ENCODE data around the gene DENND11.

DNA sequence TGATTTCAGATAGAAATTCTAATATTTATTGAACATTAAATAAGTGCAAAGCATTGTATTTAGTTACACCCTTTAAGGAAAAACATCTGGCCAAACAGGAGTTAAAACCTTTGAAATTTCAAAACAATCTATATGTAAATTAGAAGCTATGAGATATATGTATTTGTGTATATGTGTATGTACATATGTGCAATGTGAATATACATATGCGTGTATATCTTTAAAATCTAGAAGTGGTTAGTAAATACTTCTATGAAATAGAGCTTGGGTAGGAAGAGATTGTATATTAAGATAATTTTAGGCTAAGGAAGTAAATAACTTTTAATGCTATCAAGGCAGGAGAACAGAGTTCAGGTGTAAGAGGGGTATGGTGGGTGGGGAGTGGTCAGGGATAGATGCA is 15.5 kb upstream of the DENND11 start:
- TF ChIP-seq, protein P1, sequence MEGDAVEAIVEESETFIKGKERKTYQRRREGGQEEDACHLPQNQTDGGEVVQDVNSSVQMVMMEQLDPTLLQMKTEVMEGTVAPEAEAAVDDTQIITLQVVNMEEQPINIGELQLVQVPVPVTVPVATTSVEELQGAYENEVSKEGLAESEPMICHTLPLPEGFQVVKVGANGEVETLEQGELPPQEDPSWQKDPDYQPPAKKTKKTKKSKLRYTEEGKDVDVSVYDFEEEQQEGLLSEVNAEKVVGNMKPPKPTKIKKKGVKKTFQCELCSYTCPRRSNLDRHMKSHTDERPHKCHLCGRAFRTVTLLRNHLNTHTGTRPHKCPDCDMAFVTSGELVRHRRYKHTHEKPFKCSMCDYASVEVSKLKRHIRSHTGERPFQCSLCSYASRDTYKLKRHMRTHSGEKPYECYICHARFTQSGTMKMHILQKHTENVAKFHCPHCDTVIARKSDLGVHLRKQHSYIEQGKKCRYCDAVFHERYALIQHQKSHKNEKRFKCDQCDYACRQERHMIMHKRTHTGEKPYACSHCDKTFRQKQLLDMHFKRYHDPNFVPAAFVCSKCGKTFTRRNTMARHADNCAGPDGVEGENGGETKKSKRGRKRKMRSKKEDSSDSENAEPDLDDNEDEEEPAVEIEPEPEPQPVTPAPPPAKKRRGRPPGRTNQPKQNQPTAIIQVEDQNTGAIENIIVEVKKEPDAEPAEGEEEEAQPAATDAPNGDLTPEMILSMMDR (IDR thresholded peaks at IDR 0.05; ENCODE audit: low read length) = no peak
- TF ChIP-seq EZH2 (optimal IDR thresholded peaks at IDR 0.05; ENCODE audit: low read depth, low read length) (no peak), EZH2phosphoT487 (IDR thresholded peaks at IDR 0.05; ENCODE audit: low read length) (no peak)

Measured in MM.1S (cell line).